WERI-Rb-1 (cell line): ENCODE results near the gene ZNF552.
A peak's percentile ranks its signal among the peaks of the same experiment; 100 is the strongest.

Experiments
- DNase-seq: peaks from one replicate; pipeline ENCODE4 v3.0.0-alpha.2; 2020
- H3K27ac ChIP-seq: fragments of 250-450 bp; sonication (Bioruptor Pico); 2 replicates; pipeline ENCODE4 v1.5.1; 2020; ENCODE audit warnings: mild to moderate bottlenecking, moderate library complexity
- H3K27me3 ChIP-seq: fragments of 250-450 bp; sonication (Bioruptor Pico); 2 replicates; pipeline ENCODE4 v1.5.1; 2021; ENCODE audit warnings: mild to moderate bottlenecking, low read depth, moderate library complexity; ENCODE audit not compliant: insufficient read depth, severe bottlenecking
- H3K36me3 ChIP-seq: fragments of 250-450 bp; sonication (Bioruptor Pico); 2 replicates; pipeline ENCODE4 v1.5.1; 2020; ENCODE audit warnings: mild to moderate bottlenecking, moderate library complexity
- H3K4me3 ChIP-seq: 2 replicates; pipeline ENCODE4 v1.5.1; 2011; ENCODE audit warnings: low read depth, mild to moderate bottlenecking, control low read depth, low read length
- H3K9me3 ChIP-seq: fragments of 250-450 bp; sonication (Bioruptor Pico); 2 replicates; pipeline ENCODE4 v1.5.1; 2021; ENCODE audit warnings: mild to moderate bottlenecking, moderate library complexity; ENCODE audit not compliant: severe bottlenecking
- TF ChIP-seq, protein P1 (sequence below): IDR thresholded peaks from 2 replicates; pipeline ENCODE4 v1.5.1; 2011; ENCODE audit warnings: low read depth, mild to moderate bottlenecking, control low read depth, inconsistent platforms, low read length

Gene ZNF552

DNA sequence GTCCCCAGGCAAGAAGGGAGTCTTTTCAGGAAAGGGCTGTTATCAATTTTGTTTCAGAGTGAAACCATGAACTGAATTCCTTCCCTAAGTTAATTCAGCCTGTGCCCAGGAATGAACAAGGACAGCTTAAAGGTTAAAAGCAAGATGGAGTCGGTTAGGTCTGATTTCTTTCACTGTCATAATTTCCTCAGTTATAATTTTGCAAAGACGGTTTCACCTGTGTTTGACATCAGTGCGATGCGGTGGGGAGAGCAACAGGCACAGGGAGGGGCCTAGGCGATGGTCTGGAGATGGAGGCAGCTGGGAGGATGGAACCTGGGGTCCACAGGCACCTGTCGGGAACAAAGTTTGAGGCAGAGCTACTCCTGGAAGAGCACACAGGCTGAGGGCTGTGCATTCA lies 5.9 kb upstream of the ZNF552 start:
- Histone ChIP-seq H3K4me3 (peak overlapping the region; percentile 99; the same call in 1 of the 2 replicates), H3K36me3 (peaks cover 11% of the 10 kb centered on the region), H3K27me3 (no peaks in the 10 kb centered on the region), H3K9me3 (no peaks in the 10 kb centered on the region), H3K27ac (no peak overlapping the region)
- TF ChIP-seq, protein P1, sequence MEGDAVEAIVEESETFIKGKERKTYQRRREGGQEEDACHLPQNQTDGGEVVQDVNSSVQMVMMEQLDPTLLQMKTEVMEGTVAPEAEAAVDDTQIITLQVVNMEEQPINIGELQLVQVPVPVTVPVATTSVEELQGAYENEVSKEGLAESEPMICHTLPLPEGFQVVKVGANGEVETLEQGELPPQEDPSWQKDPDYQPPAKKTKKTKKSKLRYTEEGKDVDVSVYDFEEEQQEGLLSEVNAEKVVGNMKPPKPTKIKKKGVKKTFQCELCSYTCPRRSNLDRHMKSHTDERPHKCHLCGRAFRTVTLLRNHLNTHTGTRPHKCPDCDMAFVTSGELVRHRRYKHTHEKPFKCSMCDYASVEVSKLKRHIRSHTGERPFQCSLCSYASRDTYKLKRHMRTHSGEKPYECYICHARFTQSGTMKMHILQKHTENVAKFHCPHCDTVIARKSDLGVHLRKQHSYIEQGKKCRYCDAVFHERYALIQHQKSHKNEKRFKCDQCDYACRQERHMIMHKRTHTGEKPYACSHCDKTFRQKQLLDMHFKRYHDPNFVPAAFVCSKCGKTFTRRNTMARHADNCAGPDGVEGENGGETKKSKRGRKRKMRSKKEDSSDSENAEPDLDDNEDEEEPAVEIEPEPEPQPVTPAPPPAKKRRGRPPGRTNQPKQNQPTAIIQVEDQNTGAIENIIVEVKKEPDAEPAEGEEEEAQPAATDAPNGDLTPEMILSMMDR = no peak
- no peak for DNase-seq

DNA sequence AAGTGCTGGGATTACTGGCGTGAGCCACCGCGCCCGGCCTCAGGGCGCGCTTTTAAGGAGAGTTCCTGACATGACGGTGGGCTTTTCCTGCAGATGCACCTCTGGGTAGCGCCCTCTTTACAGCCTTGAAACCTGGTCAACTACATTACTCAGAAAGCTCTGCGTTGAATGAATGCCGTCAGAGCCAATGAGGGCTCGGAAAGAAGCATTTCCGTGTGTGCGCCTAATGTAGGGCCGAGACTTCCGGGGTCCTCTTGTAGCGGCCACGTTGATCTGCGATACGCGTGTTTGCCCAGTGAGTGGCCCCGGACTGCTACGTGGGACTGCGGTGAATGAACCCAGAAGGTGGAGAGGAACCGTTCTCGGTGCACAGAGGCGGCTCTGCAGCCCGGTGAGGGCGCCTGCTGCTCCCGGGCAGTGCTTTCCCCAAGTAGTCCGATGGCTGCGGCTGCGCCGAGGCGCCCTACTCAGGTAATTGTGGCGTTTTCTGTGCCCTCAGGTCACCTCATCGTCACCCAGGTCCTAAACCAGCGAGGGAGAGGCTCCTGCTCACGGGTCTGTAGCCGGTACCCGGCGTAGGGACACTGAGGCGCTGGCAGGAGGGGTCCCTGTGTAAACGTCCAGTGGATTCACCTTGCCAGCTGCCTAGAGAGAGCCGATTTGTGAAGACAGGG lies 4.9 kb upstream of the ZNF552 start:
- TF ChIP-seq, protein P1 = no peak
- H3K27me3 ChIP-seq = no peaks in the 10 kb centered on the region
- H3K27ac ChIP-seq = peak overlapping the region; percentile 84
- no peaks in the 10 kb centered on the region for H3K9me3 ChIP-seq
- H3K4me3 ChIP-seq = peak overlapping the region; percentile 99
- DNase-seq = peak; percentile 87
- H3K36me3 ChIP-seq = peaks cover 5% of the 10 kb centered on the region; the same call in 1 of the 2 replicates

DNA sequence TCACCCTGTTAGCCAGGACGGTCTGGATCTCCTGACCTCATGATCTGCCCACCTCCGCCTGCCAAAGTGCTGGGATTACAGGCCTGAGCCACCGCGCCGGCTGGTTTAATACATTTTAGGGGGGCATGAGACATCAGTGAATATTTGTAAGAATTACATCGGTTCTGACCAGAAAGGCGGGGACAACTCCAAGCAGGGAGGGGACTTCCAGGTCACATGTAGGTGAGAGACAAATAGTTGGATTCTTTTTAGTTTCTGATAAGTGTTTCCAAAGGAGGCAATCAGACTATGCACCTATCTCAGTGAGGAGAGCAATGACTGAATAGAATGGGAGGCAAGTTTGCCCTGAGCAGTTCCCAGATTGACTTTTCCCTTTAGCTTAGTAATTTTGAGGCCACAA lies 3.7 kb upstream of the ZNF552 start:
- H3K27ac ChIP-seq = no peak overlapping the region
- TF ChIP-seq, protein P1 = no peak
- DNase-seq = no peak
- no peaks in the 10 kb centered on the region for H3K9me3 ChIP-seq
- peaks cover 5% of the 10 kb centered on the region; the same call in 1 of the 2 replicates for H3K36me3 ChIP-seq
- H3K27me3 ChIP-seq = no peaks in the 10 kb centered on the region
- H3K4me3 ChIP-seq = no peak overlapping the region

DNA sequence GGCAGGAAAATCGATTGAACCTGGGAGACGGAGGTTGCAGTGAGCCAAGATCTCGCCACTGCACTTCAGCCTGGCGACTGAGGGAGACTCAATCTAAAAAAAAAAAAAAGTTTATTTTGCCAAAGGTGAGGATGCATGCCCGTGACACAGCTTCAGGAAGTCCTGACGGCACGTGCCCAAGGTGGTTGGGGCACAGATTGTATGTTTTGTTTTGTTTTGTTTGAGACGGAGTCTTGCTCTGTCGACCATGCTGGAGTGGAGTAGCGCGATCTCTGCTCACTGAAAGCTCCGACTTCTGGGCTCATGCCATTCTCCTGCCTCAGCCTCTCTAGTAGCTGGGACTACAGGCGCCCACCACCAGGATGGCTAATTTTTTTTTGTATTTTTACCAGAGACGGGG lies 3.3 kb upstream of the ZNF552 start:
- no peak for DNase-seq
- no peaks in the 10 kb centered on the region for H3K27me3 ChIP-seq
- no peak overlapping the region for H3K27ac ChIP-seq
- TF ChIP-seq, protein P1 = no peak
- H3K9me3 ChIP-seq = no peaks in the 10 kb centered on the region
- H3K36me3 ChIP-seq = peaks cover 6% of the 10 kb centered on the region
- H3K4me3 ChIP-seq = no peak overlapping the region

DNA sequence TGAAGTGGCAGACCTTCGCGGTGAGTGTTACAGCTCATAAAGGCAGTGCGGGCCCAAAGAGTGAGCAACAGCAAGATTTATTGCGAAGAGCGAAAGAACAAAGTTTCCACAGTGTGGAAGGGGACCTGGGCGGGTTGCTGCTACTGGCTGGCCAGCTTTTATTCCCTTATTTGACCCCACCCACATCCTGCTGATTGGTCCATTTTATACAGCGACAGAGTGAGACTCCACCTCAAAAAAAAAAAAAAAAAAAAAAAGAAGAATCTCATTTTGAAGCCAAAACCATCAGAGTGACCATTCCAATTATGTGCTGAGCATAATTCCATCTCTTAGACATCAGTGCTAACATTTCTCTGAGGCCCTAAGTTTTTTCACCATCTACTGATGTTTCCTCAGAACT lies 1.9 kb upstream of the ZNF552 start:
- no peak overlapping the region for H3K4me3 ChIP-seq
- DNase-seq = no peak
- no peaks in the 10 kb centered on the region for H3K27me3 ChIP-seq
- H3K9me3 ChIP-seq = no peaks in the 10 kb centered on the region
- TF ChIP-seq, protein P1 = no peak
- no peak overlapping the region for H3K27ac ChIP-seq
- peaks cover 16% of the 10 kb centered on the region for H3K36me3 ChIP-seq
